HepG2 (cell line): ENCODE data around the gene ZBTB26. TPM values are rescaled to one million over a fixed set of nuclear protein-coding genes. Genes with fewer than 3 reads are reported as not detected.
A peak's percentile ranks its signal among the peaks of the same experiment; 100 is the strongest.

Source experiments
- ASH2L ChIP-seq: fragments of 300-600, 200-600 bp; sonication (generic); IDR thresholded peaks from 2 replicates; pipeline ENCODE4 v1.7.0; 2017; ENCODE audit warnings: low read depth, mild to moderate bottlenecking, moderate library complexity, mixed read lengths, low read length; ENCODE audit not compliant: insufficient read length
- CHD2 ChIP-seq: IDR thresholded peaks from 2 replicates; pipeline ENCODE4 v1.6.1; 2011; ENCODE audit warnings: low read depth, low read length, improper control_type of control experiment
- FOSL2 ChIP-seq: sonication (generic); formaldehyde crosslinking; IDR thresholded peaks from 2 replicates; pipeline ENCODE4 v1.4.0; 2020; ENCODE audit warnings: missing genetic modification reagents
- HDAC1 ChIP-seq: sonication (generic); formaldehyde crosslinking; IDR thresholded peaks from 2 replicates; pipeline ENCODE4 v1.5.1; 2020; ENCODE audit warnings: mild to moderate bottlenecking, missing genetic modification reagents
- HOXA3 ChIP-seq: sonication (generic); formaldehyde crosslinking; IDR thresholded peaks from 2 replicates; pipeline ENCODE4 v1.5.0; 2020; ENCODE audit warnings: missing genetic modification reagents
- IKZF5 ChIP-seq: IDR thresholded peaks from 2 replicates; pipeline ENCODE4 v1.6.1; 2018; ENCODE audit warnings: missing genetic modification reagents, mild to moderate bottlenecking, missing compliant biosample characterization
- KDM3A ChIP-seq: IDR thresholded peaks from 2 replicates; pipeline ENCODE4 v1.6.1; 2018; ENCODE audit warnings: low read depth, missing compliant biosample characterization
- KLF16 ChIP-seq, 2 experiments: sonication (generic) in 1 of 2; formaldehyde crosslinking in 1 of 2; IDR thresholded peaks; 2 replicates each; pipeline versions ENCODE4 v1.6.1 to v1.8.0; 2016 to 2023; ENCODE audit warnings: missing genetic modification reagents in 2 of 2, missing compliant biosample characterization in 1 of 2
- MED1 ChIP-seq: sonication (generic); formaldehyde crosslinking; IDR thresholded peaks from 2 replicates; pipeline ENCODE4 v1.4.0; 2020; ENCODE audit warnings: missing genetic modification reagents
- NFATC3 ChIP-seq: sonication (generic); formaldehyde crosslinking; IDR thresholded peaks from 2 replicates; pipeline ENCODE4 v1.5.1; 2020; ENCODE audit warnings: mild to moderate bottlenecking, missing genetic modification reagents
- POLR2A ChIP-seq, 2 experiments: IDR thresholded peaks; 2 replicates each; pipeline ENCODE4 v1.6.1; 2011; ENCODE audit warnings: low read depth in 2 of 2, low read length in 2 of 2, mild to moderate bottlenecking in 1 of 2, moderate library complexity in 1 of 2; ENCODE audit not compliant: insufficient read depth in 1 of 2
- SALL1 ChIP-seq: sonication (generic); formaldehyde crosslinking; IDR thresholded peaks from 2 replicates; pipeline ENCODE4 v1.8.0; 2022; ENCODE audit warnings: mild to moderate bottlenecking, missing genetic modification reagents
- SMYD3 ChIP-seq: sonication (generic); formaldehyde crosslinking; IDR thresholded peaks from 2 replicates; pipeline ENCODE4 v1.8.1; 2023; ENCODE audit warnings: mild to moderate bottlenecking, missing genetic modification reagents
- SOX13 ChIP-seq, 3 experiments: fragments of 450-650 bp in 1 of 3; sonication (generic) in 1 of 3; formaldehyde crosslinking in 1 of 3; IDR thresholded peaks in 2 of 3; conservative IDR thresholded peaks in 1 of 3; 2 replicates each; pipeline versions ENCODE4 v1.5.0 to v1.6.1; 2016 to 2020; ENCODE audit warnings: antibody characterized with exemption in 1 of 3, mild to moderate bottlenecking in 1 of 3, missing compliant biosample characterization in 1 of 3, missing genetic modification reagents in 1 of 3, moderate library complexity in 1 of 3
- TEAD3 ChIP-seq: optimal IDR thresholded peaks from 2 replicates; pipeline ENCODE3; 2016; ENCODE audit warnings: borderline replicate concordance
- THAP11 ChIP-seq: IDR thresholded peaks from 2 replicates; pipeline ENCODE4 v1.6.1; 2016; ENCODE audit warnings: missing biosample characterization, missing genetic modification reagents
- YY1 ChIP-seq: IDR thresholded peaks from 2 replicates; pipeline ENCODE4 v1.6.1; 2011; ENCODE audit warnings: low read length, low read depth, moderate library complexity, mild to moderate bottlenecking; ENCODE audit not compliant: insufficient read depth, insufficient replicate concordance
- ZBTB21 ChIP-seq: sonication (generic); formaldehyde crosslinking; IDR thresholded peaks from 2 replicates; pipeline ENCODE4 v1.4.0; 2020; ENCODE audit warnings: missing genetic modification reagents
- ZNF143 ChIP-seq: sonication (generic); formaldehyde crosslinking; IDR thresholded peaks from 2 replicates; pipeline ENCODE4 v1.4.0; 2020; ENCODE audit warnings: missing genetic modification reagents
- ZNF256 ChIP-seq: sonication (generic); formaldehyde crosslinking; conservative IDR thresholded peaks from 2 replicates; pipeline ENCODE4 v1.4.0; 2020; ENCODE audit warnings: missing genetic modification reagents
- ZNF451 ChIP-seq: sonication (generic); formaldehyde crosslinking; IDR thresholded peaks from 2 replicates; pipeline ENCODE4 v1.5.0; 2020; ENCODE audit warnings: mild to moderate bottlenecking, missing genetic modification reagents
- ZNF556 ChIP-seq: sonication (generic); formaldehyde crosslinking; IDR thresholded peaks from 2 replicates; pipeline ENCODE4 v1.4.0; 2020; ENCODE audit warnings: mild to moderate bottlenecking, missing genetic modification reagents, borderline replicate concordance
- ZNF678 ChIP-seq: sonication (generic); formaldehyde crosslinking; IDR thresholded peaks from 2 replicates; pipeline ENCODE4 v1.4.0; 2020; ENCODE audit warnings: mild to moderate bottlenecking, missing genetic modification reagents
- ZNF747 ChIP-seq: sonication (generic); formaldehyde crosslinking; IDR thresholded peaks from 2 replicates; pipeline ENCODE4 v1.8.1; 2023; ENCODE audit warnings: missing genetic modification reagents, mild to moderate bottlenecking, borderline replicate concordance
- polyA plus RNA-seq, 8 experiments: library from polyadenylated mRNA; depleted of rRNA in 3 of 8; stranded (reverse) in 7 of 8; unstranded in 1 of 8; fragments of >200 nt; fragmentation: Illumina TruSeq in 4 of 8; extraction: Trizol in 4 of 8; gene quantifications; 2 replicates each; pipeline versions ENCODE4 v1.2.1 to v1.2.3, GENCODE V29; 2011 to 2016; ENCODE audit warnings: low read depth in 4 of 8, missing spikeins in 1 of 8, mixed read lengths in 1 of 8; ENCODE audit not compliant: insufficient read depth in 1 of 8
- total RNA-seq, 5 experiments: library from RNA; depleted of rRNA; stranded (reverse); fragments of >200 nt; fragmentation: Illumina TruSeq; extraction: Trizol; gene quantifications; 2 replicates each; pipeline ENCODE4 v1.2.3, GENCODE V29; 2016; ENCODE audit warnings: low read depth in 1 of 5
- TF ChIP-seq, protein P1 (sequence below): IDR thresholded peaks from 2 replicates; pipeline ENCODE4 v1.6.1; 2016
- TF ChIP-seq, protein P2 (sequence below): sonication (generic); formaldehyde crosslinking; IDR thresholded peaks from 2 replicates; pipeline ENCODE4 v1.8.1; 2023; ENCODE audit warnings: mild to moderate bottlenecking, moderate library complexity, missing genetic modification reagents

Gene ZBTB26
- total and polyA plus RNA-seq, 2 of the 13 experiments (the other 11 are each of a cell fraction or from before 2014, with no cell fraction given) = 4.5 to 8.6 TPM

GRCh38 chr9:122912964-122913673, 18.2 kb downstream of the ZBTB26 start, which contains the start of gene ZBTB6 (continued):
- peak; percentile 91 for TF ChIP-seq ASH2L
- TF ChIP-seq SMYD3 (CRISPR knock-in tag) = peak; percentile 40; the same call in 1 of the 2 replicates
- TF ChIP-seq, protein P1, sequence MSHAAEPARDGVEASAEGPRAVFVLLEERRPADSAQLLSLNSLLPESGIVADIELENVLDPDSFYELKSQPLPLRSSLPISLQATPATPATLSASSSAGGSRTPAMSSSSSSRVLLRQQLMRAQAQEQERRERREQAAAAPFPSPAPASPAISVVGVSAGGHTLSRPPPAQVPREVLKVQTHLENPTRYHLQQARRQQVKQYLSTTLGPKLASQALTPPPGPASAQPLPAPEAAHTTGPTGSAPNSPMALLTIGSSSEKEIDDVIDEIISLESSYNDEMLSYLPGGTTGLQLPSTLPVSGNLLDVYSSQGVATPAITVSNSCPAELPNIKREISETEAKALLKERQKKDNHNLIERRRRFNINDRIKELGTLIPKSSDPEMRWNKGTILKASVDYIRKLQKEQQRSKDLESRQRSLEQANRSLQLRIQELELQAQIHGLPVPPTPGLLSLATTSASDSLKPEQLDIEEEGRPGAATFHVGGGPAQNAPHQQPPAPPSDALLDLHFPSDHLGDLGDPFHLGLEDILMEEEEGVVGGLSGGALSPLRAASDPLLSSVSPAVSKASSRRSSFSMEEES (CRISPR knock-in tag) = 0 out of 2 replicates have a peak, but pooled peaks have one; percentile 11
- TF ChIP-seq, protein P2, sequence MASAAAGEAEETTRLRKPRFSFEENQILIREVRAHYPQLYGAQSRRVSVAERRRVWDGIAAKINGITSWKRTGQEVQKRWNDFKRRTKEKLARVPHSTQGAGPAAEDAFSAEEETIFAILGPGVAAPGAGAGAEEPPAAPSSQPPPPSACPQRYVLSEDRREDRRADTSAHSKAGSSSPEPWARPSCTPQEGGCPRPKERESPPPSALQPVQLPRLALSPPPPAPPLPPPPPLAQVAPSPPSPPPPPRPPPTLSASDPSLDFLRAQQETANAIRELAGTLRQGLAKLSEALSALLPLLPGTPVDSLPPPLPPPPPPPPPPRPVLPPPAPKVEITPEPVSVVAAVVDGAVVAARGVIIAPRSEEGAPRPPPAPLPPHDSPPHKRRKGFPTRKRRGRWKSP (CRISPR knock-in tag) = peak; percentile 83; the same call in 1 of the 2 replicates
- TF ChIP-seq FOSL2 (CRISPR knock-in tag) = no peak; the same call in 1 of the 2 replicates
- 0 out of 2 replicates have a peak, but pooled peaks have one; percentile 17 for TF ChIP-seq KDM3A (CRISPR knock-in tag)
- TF ChIP-seq HOXA3 (CRISPR knock-in tag) = peak; percentile 59
- peak; percentile 61 to 87; a peak in 3 of 4 replicates for TF ChIP-seq POLR2A (IDR thresholded peaks at IDR 0.05; ENCODE audit: insufficient read depth in 1 of 2, low read depth in 2 of 2, low read length in 2 of 2)
- TF ChIP-seq MED1 = peak; percentile 54; the same call in 1 of the 2 replicates
- TF ChIP-seq SALL1 (CRISPR knock-in tag) = peak; percentile 64; the same call in 1 of the 2 replicates
- peak; percentile 49; the same call in 1 of the 2 replicates for TF ChIP-seq ZNF747
- TF ChIP-seq SOX13 (IDR thresholded peaks at IDR 0.05) = no peak
- TF ChIP-seq SOX13 (CRISPR knock-in tag; conservative IDR thresholded peaks at IDR 0.05 in 1 of 2, IDR thresholded peaks at IDR 0.05 in 1 of 2) = peak in 1 of 2 experiments; percentile 4; a peak in 1 of 4 replicates
- TF ChIP-seq IKZF5 (CRISPR knock-in tag) = peak; percentile 44; the same call in 1 of the 2 replicates
- TF ChIP-seq ZBTB21 (CRISPR knock-in tag) = 0 out of 2 replicates have a peak, but pooled peaks have one; percentile 31
- TF ChIP-seq YY1 = peak; percentile 9
- no peak for TF ChIP-seq ZNF678
- TF ChIP-seq ZNF451 (CRISPR knock-in tag) = 0 out of 2 replicates have a peak, but pooled peaks have one; percentile 31
- TF ChIP-seq THAP11 (CRISPR knock-in tag) = peak; percentile 92
- 0 out of 2 replicates have a peak, but pooled peaks have one; percentile 55 for TF ChIP-seq ZNF556 (CRISPR knock-in tag)
- peak; percentile 27 for TF ChIP-seq TEAD3 (CRISPR knock-in tag)
- TF ChIP-seq KLF16 (CRISPR knock-in tag; IDR thresholded peaks at IDR 0.05) = peak in 1 of 2 experiments; percentile 58; a peak in 1 of 4 replicates
- peak; percentile 84 for TF ChIP-seq CHD2
- TF ChIP-seq NFATC3 (CRISPR knock-in tag) = peak; percentile 21; the same call in 1 of the 2 replicates
- peak; percentile 81 for TF ChIP-seq HDAC1 (CRISPR knock-in tag)
- TF ChIP-seq ZNF143 (CRISPR knock-in tag) = peak; percentile 31; the same call in 1 of the 2 replicates
- no peak for TF ChIP-seq ZNF256 (CRISPR knock-in tag)
